Measurements from ENCODE around the gene POLG. TPM values are rescaled to one million over a fixed set of nuclear protein-coding genes. Genes with fewer than 3 reads are reported as not detected.

POLG gene
- total RNA-seq, 2 experiments from 2014 or later: 80.2 to 93.7 TPM

GRCh38 chr15:89321521-89322410, 12.9 kb downstream of the POLG start:
- TF ChIP-seq EZH2phosphoT487 (IDR thresholded peaks at IDR 0.05; ENCODE audit: borderline replicate concordance, low read depth, low read length): no peak
- peak; percentile 42 for TF ChIP-seq CTCF (conservative IDR thresholded peaks at IDR 0.05; ENCODE audit: low read length)
- Histone ChIP-seq H3K4me2 (ENCODE audit: low read length) (no peak overlapping the region), H2AFZ (ENCODE audit: low read length) (no peak overlapping the region), H3K9me2 (ENCODE audit: insufficient read depth, low read length) (no peaks in the 10 kb centered on the region), H3K4me3 (ENCODE audit: low read depth, low read length, poor library complexity, severe bottlenecking) (no peak overlapping the region), H3K4me1 (ENCODE audit: insufficient read depth, low read length, poor library complexity, severe bottlenecking) (peaks cover 6% of the 10 kb centered on the region), H3K79me2 (ENCODE audit: insufficient read depth, low read depth, low read length) (no peaks in the 10 kb centered on the region), H3K27ac (ENCODE audit: low read depth, low read length, poor library complexity, severe bottlenecking) (no peak overlapping the region), H3K9me3 (ENCODE audit: low read length) (no peaks in the 10 kb centered on the region), H4K20me1 (ENCODE audit: insufficient read depth, low read length) (no peaks in the 10 kb centered on the region), H3K36me3 (ENCODE audit: insufficient read depth, low read length) (peaks cover 100% of the 10 kb centered on the region)
- ChIA-PET CTCF (ENCODE audit: unreplicated experiment) (no interaction called here), POLR2A (interaction anchor here (1.6 kb wide), 1 partner anchor 10 kb away, joined by 4 read pairs; no protein-coding TSS in a partner anchor)
- no TSS peak for BruUV-seq (replicated peaks)
- DNase-seq (ENCODE audit: low spot score): no peak
- intact Hi-C loops (cut with micrococcal nuclease; ENCODE audit: unreplicated experiment): no loop called here

- ChIA-PET POLR2A (no interaction called here), CTCF (ENCODE audit: unreplicated experiment) (no interaction called here)
- H3K9me2 ChIP-seq (ENCODE audit: insufficient read depth, low read length): no peaks in the 10 kb centered on the region
- no peak for DNase-seq (ENCODE audit: low spot score)
- no TSS peak for BruUV-seq (replicated peaks)
- H3K4me2 ChIP-seq (ENCODE audit: low read length): no peak overlapping the region
- H3K4me1 ChIP-seq (ENCODE audit: insufficient read depth, low read length, poor library complexity, severe bottlenecking): no peaks in the 10 kb centered on the region
- H3K79me2 ChIP-seq (ENCODE audit: insufficient read depth, low read depth, low read length): no peaks in the 10 kb centered on the region
- TF ChIP-seq CTCF (conservative IDR thresholded peaks at IDR 0.05; ENCODE audit: low read length) (no peak), EZH2phosphoT487 (IDR thresholded peaks at IDR 0.05; ENCODE audit: borderline replicate concordance, low read depth, low read length) (no peak)
- no peaks in the 10 kb centered on the region for H4K20me1 ChIP-seq (ENCODE audit: insufficient read depth, low read length)
- no peak overlapping the region for H2AFZ ChIP-seq (ENCODE audit: low read length)
- H3K27ac ChIP-seq (ENCODE audit: low read depth, low read length, poor library complexity, severe bottlenecking): no peak overlapping the region
- no peaks in the 10 kb centered on the region for H3K9me3 ChIP-seq (ENCODE audit: low read length)
- peaks cover 100% of the 10 kb centered on the region for H3K36me3 ChIP-seq (ENCODE audit: insufficient read depth, low read length)
- H3K4me3 ChIP-seq (ENCODE audit: low read depth, low read length, poor library complexity, severe bottlenecking): no peak overlapping the region
- intact Hi-C loops (cut with micrococcal nuclease; ENCODE audit: unreplicated experiment): no loop called here
Observed at GRCh38 chr15:89320200-89320599, 14.4 kb downstream of the POLG start.

- H3K4me1 ChIP-seq (ENCODE audit: insufficient read depth, low read length, poor library complexity, severe bottlenecking): no peaks in the 10 kb centered on the region
- H3K4me3 ChIP-seq (ENCODE audit: low read depth, low read length, poor library complexity, severe bottlenecking): no peak overlapping the region
- no peak overlapping the region for H2AFZ ChIP-seq (ENCODE audit: low read length)
- intact Hi-C loops (cut with micrococcal nuclease; ENCODE audit: unreplicated experiment): no loop called here
- no peaks in the 10 kb centered on the region for H3K9me3 ChIP-seq (ENCODE audit: low read length)
- no peaks in the 10 kb centered on the region for H3K79me2 ChIP-seq (ENCODE audit: insufficient read depth, low read depth, low read length)
- no peak for DNase-seq (ENCODE audit: low spot score)
- no peak overlapping the region for H3K27ac ChIP-seq (ENCODE audit: low read depth, low read length, poor library complexity, severe bottlenecking)
- no TSS peak for BruUV-seq (replicated peaks)
- ChIA-PET POLR2A (no interaction called here), CTCF (ENCODE audit: unreplicated experiment) (no interaction called here)
- no peaks in the 10 kb centered on the region for H4K20me1 ChIP-seq (ENCODE audit: insufficient read depth, low read length)
- no peak overlapping the region for H3K4me2 ChIP-seq (ENCODE audit: low read length)
- TF ChIP-seq EZH2phosphoT487 (IDR thresholded peaks at IDR 0.05; ENCODE audit: borderline replicate concordance, low read depth, low read length) (no peak), CTCF (conservative IDR thresholded peaks at IDR 0.05; ENCODE audit: low read length) (no peak)
- peaks cover 100% of the 10 kb centered on the region for H3K36me3 ChIP-seq (ENCODE audit: insufficient read depth, low read length)
- no peaks in the 10 kb centered on the region for H3K9me2 ChIP-seq (ENCODE audit: insufficient read depth, low read length)
Observed at GRCh38 chr15:89319678-89320077, 14.9 kb downstream of the POLG start.

All from OCI-LY7 (cell line).